Measurements from ENCODE around the gene HHAT. TPM values are rescaled to one million over a fixed set of nuclear protein-coding genes. Genes with fewer than 3 reads are reported as not detected.

The HHAT gene
- total RNA-seq: 13.1 TPM

GRCh38 chr1:210328746-210329503 is at the start of gene HHAT:
HHAT (plus strand) TSS chr1:210328902; CDS start chr1:210348976, 20,074 bp downstream.

Other genes with a start within 250 kb of the HHAT start
- gene SERTAD4, start 96.1 kb upstream of the HHAT start, total RNA-seq: 9.3 TPM